GM19397 (cell line): ENCODE data around the gene UQCC2.

ENCODE experiments used
- ATAC-seq: cut with Tn5 transposase; IDR thresholded peaks from one replicate; pipeline ENCODE4 v1.9.1; 2021; ENCODE audit warnings: mild to moderate bottlenecking, moderate library complexity; ENCODE audit not compliant: unreplicated experiment

Gene UQCC2

DNA sequence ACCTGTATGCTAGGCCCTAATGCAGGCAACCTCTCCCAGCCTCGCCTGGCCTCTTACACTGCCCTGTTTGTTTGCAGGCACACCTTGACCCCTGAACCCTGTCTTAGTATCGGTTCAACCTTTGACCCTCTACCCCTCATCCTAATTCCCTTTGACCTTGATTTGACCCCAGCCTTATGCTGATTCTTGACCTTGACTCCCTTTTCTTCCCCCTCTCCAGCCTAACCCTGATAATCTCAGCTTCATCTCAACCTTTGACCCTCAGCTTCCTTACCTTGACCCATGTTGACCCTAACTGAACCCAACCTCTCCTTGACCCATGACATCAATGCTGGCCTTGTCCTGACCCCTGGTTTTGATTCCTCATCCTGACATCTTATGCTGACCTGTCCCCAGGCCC lies 33.8 kb downstream of the UQCC2 start:
- no peak for ATAC-seq

DNA sequence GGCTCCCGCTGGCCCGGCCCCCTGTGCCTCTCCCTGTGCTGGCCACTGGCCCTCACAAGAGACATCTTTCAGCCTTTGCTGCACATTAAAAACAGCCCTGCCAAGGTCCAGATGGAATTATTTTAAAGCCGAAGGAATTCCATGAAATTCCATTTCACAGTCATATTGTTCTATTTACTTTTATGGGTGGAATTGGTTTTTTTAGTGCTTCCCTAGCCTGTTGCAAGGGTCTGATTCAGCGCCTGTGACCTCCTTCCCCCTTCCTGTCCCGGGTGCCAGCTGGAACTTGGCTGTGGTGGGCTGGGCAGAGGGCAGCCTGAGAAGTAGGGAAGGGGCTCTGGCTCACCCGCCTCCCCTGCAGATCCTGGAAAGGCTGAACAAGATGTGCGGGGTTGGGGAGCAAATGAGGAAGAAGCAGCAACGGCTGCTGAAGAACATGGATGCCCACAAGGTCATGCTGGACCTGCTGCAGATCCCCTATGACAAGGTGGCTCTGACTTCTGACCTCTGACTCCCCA lies 34.3 kb downstream of the UQCC2 start:
- no peak for ATAC-seq

DNA sequence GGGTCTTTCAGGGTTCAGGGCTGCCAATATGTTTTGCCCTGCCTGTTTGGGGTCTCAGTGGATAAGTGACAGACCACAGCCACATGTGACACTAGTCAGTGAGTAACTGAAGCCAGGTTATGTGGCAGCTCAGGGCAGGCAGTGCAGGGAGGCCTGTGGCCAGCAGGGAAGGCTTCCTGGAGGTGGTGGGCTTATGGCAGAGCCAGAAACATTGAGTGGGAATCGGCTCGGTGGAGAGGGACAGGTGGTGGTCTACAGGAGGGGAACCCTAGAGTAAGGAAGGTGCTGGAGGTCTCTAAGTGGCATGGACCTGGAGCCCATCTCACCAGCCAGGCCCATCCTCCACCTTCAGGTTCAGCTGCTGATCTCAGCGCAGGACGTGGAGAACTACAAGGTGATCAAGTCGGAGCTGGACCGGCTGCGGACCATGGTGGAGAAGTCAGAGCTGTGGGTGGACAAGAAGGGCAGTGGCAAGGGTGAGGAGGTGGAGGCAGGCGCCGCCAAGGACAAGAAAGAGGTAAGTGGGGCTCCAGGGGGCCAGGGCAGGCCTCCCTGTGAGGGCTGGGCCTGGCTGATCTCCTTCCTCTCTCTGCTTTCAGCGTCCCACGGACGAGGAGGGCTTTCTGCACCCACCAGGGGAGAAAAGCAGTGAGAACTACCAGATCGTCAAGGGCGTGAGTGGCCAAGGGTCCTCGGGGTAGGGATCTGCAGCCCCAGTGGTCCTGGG lies 34.9 kb downstream of the UQCC2 start:
- ATAC-seq: no peak

DNA sequence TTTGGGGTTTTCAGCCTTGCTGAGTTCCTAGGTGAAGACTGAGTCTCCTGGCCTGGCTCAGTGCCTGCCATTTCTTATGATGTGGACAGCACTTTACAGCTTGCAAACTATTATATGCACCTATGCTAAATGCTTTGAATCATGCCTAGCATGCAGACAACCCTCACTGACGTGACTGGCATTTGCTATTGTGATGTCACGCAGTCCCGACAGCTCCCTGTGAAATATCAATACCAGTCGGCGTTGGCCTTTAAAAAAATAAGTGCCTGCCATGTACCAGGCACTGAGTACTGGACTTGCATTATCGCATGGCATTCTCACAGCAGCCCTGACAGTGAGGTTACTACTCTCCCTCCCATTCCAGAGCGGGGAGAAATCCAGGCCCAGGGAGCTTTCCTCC lies 35.5 kb downstream of the UQCC2 start:
- no peak for ATAC-seq

DNA sequence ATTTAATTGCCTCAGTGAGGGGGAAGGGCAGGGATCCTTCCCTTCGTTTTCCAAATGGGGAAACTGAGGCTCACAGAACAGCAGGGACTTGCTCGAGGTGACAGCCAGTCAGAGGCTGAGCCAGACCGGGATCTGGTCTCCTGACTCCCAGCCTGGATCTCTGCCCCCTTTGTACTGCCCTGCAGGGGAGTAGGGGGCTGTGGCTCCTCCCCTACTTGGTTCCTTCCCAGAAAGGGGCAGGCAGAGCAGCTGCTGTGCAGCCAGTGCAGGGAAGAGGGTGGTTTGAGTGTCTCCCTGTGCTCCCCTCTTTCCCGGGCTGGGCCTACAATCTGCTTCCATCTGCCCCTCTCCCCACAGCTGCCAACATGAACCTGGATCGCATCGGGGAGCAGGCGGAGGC lies 37.6 kb downstream of the UQCC2 start:
- ATAC-seq: no peak

DNA sequence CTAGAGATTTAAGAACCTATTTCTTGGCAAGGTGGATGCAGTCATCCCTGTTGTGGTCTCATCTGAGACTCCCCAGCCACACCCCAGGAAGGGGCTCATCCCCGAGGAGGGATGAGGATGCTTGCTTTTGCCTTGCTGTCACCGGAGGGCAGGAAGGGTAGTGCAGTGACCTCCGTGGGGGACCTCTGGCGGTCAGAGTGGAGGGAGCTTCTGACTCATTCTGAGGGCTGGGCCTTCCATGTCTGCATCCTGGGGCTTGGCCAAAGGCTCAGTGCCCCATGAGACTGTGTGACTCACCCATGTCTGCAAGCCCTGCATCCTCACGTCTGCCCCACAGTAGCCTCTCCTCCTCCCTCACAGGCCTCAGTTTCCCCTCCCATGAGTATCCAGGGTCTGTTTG lies 38.7 kb downstream of the UQCC2 start:
- ATAC-seq: no peak

DNA sequence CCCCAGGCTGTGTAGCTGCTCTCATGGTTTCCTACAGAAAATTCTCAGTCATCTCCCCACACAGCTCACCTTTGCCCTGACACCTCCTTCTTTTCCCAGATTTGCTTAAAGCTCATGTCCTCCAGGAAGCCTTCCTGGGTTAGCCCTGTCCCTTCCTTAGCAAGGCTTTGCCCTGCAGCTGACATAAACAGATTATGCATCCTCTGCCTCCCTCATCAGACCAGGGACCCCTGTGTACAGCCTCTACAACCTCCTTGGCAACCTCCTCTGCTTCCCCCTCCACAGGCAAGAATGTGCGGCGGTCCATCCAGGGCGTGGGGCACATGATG lies 39.8 kb downstream of the UQCC2 start:
- no peak for ATAC-seq

DNA sequence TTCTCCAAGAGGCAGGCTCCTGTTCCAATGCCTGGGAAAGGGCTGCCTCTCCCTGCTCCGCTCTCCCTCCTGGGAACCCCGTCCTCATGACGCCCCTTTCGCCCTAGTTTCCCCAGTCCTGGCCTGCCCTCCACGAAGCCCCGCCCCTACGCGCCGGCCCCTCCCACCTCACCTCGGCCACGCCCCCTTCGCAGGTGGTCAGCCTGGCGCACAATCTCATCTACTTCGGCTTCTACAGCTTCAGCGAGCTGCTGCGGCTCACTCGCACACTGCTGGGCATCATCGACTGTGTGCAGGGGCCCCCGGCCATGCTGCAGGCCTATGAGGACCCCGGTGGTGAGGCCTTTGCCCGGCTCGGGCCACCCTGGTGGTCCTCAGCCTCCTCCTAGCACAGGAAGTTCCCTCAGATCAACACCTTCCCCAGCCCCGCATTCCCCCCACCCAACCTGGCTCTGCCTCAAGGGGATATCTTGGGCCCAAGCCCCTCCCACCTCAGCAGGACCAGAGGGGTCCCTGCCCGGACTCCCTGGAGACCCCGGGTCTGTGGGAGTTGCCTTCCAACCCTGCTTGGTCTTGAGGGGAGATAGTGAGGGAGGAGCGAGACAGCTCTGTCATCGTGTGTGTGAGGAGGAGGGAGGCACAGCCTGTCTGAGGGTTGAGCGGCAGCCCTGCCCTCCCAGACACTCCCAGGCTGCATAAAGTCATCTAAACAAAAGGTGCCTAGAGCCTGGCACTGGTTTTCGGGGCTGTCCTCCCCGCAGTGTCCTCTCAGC lies 40.3 kb downstream of the UQCC2 start:
- ATAC-seq: no peak

DNA sequence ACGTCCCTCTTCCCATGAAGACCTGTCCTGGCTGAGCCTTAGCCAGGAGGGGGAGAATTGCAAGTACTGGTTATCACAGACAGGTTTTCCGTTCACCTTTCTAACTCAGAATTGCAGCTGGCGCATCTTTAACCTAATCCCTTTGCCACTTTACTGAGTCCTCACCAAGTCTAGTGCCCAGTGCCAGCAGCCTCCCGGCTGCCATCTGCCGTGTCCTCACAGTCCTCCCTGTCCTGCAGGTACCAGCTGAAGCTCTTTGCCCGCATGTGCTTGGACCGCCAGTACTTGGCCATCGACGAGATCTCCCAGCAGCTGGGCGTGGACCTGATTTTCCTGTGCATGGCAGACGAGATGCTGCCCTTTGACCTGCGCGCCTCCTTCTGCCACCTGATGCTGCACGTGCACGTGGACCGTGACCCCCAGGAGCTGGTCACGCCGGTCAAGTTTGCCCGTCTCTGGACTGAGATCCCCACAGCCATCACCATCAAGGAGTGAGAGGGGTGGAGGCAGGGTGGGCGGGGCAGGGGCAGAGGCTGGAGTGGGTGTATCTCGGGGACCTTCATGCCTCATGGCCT lies 41.3 kb downstream of the UQCC2 start:
- ATAC-seq: no peak

DNA sequence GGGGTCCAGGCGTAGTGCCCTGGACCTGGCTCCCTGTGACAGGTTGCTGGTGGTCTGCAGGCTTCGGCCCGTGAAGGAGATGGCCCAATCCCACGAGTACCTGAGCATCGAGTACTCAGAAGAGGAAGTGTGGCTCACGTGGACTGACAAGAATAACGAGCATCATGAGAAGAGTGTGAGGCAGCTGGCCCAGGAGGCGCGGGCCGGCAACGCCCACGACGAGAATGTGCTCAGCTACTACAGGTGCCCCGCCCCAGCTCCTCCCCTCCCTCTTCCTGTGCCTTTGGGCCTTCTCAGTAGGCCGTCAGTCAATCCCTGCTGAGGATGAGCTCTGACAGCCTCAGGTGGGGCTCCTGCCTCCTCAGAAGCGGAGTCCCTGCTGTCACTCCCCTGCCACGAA lies 42.6 kb downstream of the UQCC2 start:
- ATAC-seq: no peak

DNA sequence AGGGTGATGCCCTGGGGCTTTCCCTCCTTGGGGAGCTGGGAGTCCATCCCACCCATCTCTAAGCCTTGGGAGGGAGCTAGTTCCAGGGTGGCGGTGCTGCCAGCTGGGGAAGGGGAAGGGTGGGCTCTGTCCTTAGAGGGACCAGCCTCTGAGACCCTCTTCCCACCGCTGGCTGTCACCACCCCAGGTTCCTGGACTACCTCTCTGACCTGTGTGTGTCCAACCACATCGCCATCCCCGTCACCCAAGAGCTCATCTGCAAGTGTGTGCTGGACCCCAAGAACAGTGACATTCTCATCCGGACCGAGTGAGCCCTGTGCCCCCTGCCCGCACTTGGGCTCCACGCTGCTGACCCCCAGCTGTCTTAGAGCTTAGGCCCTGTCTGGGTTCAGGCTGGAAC lies 43.2 kb downstream of the UQCC2 start:
- no peak for ATAC-seq

DNA sequence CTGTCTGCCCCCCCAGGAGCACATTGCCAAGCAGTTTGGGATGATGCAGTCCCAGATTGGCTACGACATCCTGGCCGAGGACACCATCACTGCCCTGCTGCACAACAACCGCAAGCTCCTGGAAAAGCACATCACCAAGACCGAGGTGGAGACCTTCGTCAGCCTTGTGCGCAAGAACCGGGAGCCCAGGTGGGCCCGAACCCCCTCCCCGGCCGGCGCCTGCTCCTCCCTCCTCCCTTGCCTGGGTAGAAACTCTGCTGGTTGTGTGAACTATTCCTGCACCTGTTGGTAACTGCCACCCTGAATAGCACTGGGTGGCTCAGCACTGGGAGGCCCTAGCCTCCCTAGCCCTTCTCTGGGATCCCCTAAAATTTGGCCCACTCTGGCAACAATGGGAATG lies 43.7 kb downstream of the UQCC2 start:
- no peak for ATAC-seq

DNA sequence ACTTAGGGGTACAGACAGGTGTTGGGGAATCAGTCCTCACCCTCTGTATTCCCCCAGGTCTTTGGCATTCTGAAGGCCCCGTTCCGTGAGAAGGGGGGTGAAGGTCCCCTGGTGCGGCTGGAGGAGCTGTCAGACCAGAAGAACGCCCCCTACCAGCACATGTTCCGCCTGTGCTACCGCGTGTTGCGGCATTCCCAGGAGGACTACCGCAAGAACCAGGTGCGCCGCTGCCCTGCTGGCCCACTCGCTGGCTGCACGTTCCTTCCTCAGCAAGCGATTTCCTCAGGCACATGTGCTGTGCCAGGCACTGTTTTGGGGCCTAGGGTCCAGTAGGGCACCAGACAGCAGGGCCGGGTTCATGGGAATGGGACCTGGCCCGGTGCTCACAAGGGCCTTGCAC lies 44.4 kb downstream of the UQCC2 start:
- no peak for ATAC-seq

DNA sequence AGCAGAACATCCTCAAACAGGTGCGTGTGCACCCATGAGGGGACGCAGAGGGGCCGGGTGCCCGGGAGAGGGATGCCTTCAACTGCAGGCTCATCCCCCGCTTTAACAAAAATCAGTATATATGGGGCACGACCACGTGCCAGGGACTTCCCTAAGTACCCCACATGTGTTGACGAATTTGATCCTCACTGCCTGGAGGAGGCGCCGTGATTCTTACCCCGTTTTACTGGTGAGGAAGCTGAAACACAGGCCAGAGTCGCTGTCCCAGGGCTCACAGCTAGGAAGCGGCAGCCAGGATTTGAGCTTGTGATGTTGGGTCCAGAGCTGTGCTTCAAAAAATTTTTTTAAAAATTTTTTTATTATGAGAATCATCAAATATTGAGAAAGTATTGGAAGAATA lies 45.5 kb downstream of the UQCC2 start:
- ATAC-seq: no peak

DNA sequence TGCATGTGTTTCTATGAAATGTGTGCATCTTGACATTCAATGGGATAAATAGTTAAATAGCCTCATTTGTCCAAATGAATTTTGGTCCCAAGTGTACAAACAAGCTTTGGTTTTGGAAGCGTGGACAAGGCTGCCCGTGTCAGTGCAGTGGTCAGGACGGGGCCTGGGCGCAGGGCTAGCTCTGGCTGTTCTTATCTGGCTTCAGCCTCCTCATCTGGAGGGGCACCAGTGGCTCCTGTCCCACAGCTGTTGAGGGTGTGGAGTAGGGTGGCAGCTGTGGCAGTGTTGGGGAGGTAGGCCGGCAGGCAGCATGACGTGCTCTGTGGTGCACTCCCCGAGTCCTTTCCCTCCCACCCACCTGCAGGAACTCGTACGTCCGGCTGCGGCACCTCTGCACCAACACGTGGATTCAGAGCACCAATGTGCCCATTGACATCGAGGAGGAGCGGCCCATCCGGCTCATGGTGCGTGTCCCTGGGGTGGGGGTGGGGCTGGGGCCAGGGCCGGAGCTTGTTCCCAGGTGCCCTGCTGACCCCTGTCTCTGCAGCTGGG lies 46.9 kb downstream of the UQCC2 start:
- no peak for ATAC-seq

DNA sequence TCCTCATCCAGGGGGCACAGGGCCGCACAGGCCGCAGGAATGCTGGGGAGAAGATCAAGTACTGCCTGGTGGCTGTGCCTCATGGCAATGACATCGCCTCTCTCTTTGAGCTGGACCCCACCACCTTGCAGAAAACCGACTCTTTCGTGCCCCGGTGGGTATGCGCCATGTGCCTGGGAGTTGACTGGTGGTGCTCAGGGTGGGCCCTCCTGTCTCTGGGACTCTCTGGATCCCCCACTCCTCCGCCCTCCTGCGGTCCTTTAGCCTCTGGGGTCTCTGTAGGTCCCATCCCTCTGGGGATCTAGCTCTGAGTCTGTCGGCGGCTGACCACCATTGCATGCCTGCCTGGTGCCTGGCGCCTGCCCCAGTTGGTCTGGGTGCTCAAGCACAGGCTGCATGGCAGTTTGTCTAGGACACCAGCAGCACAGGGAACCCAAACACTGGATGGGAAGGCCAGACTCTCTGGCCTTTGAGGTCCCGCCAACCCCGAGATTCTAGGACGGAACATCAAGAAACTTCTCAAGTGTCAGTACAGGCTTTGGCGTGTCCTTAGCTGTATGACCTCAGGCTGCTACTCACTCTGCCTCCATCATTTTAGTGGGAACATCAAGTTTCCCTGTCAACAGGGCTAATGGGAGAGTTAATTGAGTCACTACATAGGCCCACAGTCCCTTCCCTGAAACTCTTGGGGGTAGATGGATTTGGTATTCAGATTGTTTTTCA lies 47.6 kb downstream of the UQCC2 start:
- no peak for ATAC-seq

DNA sequence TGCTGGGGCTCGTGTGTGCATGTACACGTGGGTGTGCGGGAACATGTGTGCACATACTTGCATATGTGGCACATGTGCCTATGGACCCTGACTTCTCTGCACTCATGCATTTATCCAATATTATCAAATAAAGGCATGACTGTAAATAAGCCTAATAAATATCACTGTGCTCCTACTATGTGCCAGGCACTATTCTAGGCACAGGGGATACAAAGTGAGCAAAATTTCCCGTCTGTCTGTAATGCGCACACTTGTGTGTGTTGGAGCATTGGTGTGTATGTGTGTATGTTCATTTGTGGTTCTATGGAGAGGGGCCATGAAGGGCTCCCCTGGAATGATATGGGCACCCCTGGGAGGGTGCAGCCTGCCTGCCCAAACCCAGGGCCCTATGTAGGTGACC lies 48.5 kb downstream of the UQCC2 start:
- ATAC-seq: no peak

DNA sequence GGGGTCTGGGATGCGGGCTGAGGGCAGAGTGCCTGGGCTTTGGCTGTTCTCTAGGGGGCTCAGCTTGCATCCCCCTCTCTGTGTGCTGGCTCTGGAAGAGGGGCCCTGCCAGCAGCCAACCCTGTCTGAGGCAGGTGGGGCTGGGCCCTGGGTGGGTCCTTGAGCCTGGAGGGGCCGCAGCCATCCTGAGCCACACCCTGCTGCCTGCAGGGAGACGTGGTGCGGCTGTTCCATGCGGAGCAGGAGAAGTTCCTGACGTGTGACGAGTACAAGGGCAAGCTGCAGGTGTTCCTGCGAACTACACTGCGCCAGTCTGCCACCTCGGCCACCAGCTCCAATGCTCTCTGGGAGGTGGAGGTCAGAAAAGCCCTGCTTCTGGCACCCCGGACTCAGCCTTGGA lies 49.2 kb downstream of the UQCC2 start:
- no peak for ATAC-seq

DNA sequence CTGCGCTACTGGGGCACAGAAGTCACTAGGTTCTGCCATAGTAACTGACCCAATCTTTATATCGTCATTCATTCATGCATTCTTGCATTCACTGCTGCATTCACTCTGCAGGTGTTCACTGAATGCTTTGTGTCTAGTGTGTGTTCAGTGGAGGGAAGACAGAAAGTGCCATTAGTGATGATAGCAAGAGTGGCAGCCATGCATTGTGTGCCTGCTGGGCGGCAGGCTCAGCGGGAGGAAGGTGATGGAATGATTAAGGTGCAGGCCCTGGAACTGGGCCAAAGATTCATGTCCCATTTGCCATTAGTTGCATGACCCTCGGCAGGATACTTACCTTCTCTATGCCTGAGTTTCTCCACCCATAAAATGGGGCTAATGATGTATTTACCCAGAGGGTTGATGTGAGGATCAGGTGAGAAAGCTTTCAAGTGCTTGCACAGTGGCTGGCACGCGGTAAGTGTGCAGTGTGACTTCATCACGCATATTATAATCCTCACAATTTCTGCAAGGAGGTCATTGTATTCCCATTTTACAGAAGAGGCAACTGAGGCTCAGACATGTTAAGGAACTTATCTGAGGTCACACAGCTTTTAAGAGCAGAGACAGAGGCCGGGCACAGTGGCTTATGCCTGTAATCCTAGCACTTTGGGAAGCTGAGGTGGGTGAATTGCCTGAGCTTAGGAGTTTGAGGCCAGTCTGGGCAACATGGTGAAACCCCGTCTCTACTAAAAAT lies 50.2 kb downstream of the UQCC2 start:
- ATAC-seq: no peak

DNA sequence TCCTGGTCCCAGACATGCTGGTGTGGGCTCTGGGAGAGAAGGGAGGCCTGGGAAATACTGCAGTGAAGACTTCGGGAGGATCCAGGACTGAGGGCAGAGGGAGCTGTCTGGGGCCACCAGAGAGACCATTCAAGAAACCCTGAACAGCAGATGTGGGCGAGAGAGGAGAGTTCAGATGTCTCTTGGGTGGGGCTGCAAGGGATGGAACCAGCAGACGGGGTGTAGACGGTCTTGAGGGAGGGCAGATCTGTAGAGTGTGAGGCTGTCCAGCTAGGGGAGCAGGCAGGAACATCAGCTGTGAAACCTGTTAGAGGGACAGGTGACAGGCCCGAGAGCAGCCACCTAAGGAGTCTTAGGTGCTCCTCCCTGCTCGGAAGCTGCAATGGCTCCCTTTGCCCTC lies 51.5 kb downstream of the UQCC2 start:
- ATAC-seq: no peak
